Measurements from ENCODE around the gene FASN.

FASN gene

DNA sequence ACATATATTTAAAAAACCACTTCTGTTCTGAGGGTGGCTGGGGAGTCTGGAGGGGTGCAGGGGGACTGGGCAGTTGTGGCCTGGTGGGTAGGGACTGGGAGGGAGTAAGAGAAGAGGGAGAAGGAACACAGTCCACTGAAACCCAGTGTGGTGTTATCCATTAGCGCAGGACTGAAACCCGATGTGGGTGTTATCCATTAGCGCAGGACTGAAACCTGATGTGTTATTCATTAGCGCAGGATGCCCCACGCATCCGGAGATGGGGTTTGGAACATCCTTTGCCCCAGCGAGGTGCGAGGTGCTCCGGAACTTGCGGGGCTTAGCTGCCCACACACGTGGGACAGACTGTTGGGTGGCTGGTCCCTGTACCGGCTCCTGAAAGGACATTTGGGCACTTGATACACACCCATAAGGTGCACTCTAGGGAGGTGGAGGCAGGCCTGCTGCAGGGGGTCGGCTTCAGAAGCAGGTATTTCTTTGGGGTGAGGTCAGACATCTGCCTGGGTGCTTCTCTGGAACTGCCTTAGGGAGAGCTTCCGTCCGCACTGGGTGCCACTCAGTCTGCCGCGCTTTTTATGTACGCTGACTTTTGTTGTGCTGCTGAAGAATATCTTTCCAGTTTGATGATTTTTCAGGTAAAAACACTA, 20.3 kb upstream of the FASN start:
- H3K9ac ChIP-seq (ENCODE audit: low read depth in 1 of 2, low read length in 2 of 2): no peak overlapping the region

DNA sequence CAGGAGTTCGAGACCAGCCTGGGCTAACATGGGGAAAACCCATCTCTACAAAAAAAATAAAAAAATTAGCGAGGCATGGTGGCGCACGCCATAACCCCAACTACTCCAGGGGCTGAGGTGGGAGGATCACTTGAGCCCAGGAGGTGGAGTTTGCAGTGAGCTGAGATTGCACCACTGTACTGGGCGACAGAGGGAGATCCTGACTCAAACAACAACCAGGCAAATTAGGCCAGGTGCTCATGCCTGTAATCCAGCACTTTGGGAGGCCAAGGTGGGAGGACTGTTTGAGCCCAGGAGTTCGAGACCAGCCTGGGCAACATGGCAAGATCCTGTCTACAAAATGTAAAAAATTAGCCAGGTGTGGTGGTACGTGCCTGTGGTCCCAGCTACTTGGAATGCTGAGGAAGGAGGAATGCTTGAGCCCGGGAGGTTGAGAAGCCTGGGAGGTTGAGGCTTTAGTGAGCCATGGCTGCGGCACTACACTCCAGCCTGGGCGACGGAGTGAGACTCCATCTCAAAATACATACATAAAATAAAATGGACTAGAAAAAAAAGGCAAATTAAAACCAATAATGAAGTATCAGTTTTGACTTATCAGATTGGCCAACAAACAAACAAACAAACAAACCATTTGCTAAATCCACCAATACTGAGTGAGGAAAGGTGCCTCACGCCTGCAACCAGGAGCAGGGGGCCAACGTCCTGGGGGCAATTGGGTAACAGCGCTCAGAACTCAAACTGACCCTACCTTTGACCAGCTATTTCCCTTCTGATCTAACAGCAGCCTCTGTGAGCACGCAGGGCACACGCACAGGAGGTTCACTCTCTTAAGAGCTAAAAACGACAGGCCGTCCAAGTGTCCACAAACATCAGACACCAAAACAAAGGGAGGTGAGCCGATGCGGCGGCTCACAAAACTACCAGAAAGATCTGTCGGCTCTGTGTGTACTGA, 19.4 kb upstream of the FASN start:
- no peaks in the 10 kb centered on the region for H3K9me3 ChIP-seq (ENCODE audit: control insufficient read depth in 2 of 2, low read length in 2 of 2)
- no peak overlapping the region for H3K9ac ChIP-seq (ENCODE audit: low read depth in 1 of 2, low read length in 2 of 2)

More for the DNA sequence above, 20.3 kb upstream of the FASN start:
- H3K4me3 ChIP-seq (ENCODE audit: low read length in 2 of 2): no peak overlapping the region
- no peaks in the 10 kb centered on the region for H3K27me3 ChIP-seq (ENCODE audit: control insufficient read depth in 2 of 2, insufficient read depth in 2 of 2, low read length in 2 of 2)
- H3K9me3 ChIP-seq (ENCODE audit: control insufficient read depth in 2 of 2, low read length in 2 of 2): no peaks in the 10 kb centered on the region
- no peaks in the 10 kb centered on the region for H3K4me1 ChIP-seq (ENCODE audit: control insufficient read depth in 2 of 2, insufficient read depth in 2 of 2, low read length in 2 of 2)
- H3K27ac ChIP-seq (ENCODE audit: low read depth in 2 of 2, low read length in 2 of 2): no peak overlapping the region
- H3K36me3 ChIP-seq (ENCODE audit: control insufficient read depth in 2 of 2, insufficient read depth in 2 of 2, low read length in 2 of 2): peaks cover 0 to 3% of the 10 kb centered on the region in 2 donors

DNA sequence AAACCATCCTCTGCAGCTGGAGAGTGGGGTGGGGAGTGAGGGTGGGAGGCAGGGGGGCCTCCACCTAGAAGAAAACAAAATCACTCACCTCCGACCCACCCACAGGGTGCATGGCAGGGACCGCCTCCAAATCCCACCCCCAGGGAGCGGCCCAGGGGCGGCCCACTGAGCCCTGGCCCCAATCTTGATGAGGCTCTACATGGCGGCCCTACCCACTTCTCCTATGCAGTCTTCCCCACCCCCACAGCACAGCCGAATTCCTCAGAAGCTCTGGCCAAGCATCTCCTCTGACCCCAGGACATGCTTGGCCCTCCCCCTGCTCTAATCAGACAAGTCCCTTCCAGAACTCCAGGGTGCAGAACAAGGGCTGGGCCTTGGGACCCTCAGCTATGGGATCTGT, 18.2 kb upstream of the FASN start:
- H3K4me3 ChIP-seq (ENCODE audit: low read length in 2 of 2): no peak overlapping the region
- no peaks in the 10 kb centered on the region for H3K27me3 ChIP-seq (ENCODE audit: control insufficient read depth in 2 of 2, insufficient read depth in 2 of 2, low read length in 2 of 2)
- H3K27ac ChIP-seq (ENCODE audit: low read depth in 2 of 2, low read length in 2 of 2): no peak overlapping the region
- H3K4me1 ChIP-seq (ENCODE audit: control insufficient read depth in 2 of 2, insufficient read depth in 2 of 2, low read length in 2 of 2): no peaks in the 10 kb centered on the region
- H3K9ac ChIP-seq (ENCODE audit: low read depth in 1 of 2, low read length in 2 of 2): no peak overlapping the region
- peaks cover 0 to 4% of the 10 kb centered on the region in 2 donors for H3K36me3 ChIP-seq (ENCODE audit: control insufficient read depth in 2 of 2, insufficient read depth in 2 of 2, low read length in 2 of 2)
- H3K9me3 ChIP-seq (ENCODE audit: control insufficient read depth in 2 of 2, low read length in 2 of 2): no peaks in the 10 kb centered on the region

More for the DNA sequence above, 19.4 kb upstream of the FASN start:
- Histone ChIP-seq H3K27ac (ENCODE audit: low read depth in 2 of 2, low read length in 2 of 2) (no peak overlapping the region), H3K36me3 (ENCODE audit: control insufficient read depth in 2 of 2, insufficient read depth in 2 of 2, low read length in 2 of 2) (peaks cover 0 to 4% of the 10 kb centered on the region in 2 donors), H3K4me3 (ENCODE audit: low read length in 2 of 2) (no peak overlapping the region), H3K27me3 (ENCODE audit: control insufficient read depth in 2 of 2, insufficient read depth in 2 of 2, low read length in 2 of 2) (no peaks in the 10 kb centered on the region), H3K4me1 (ENCODE audit: control insufficient read depth in 2 of 2, insufficient read depth in 2 of 2, low read length in 2 of 2) (no peaks in the 10 kb centered on the region)

DNA sequence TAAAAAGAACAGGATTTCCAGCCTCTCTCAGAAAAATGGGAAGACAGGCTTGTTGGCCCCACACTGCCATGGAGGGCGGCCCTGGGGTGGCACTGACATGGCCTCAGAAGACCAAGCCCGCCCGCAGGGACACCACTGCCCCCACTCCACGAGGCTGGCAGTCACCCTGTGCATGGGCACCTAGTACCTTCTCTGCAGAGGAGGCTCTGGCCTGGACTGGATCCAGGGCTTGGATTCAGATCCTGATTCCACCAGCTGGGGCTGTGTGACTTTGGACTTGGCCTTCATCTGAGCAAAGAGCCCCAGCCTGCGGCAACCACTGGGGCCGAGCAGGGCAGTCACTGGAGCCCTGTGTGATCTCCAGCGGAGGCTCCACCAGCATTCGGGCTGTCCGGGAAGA, 16.8 kb upstream of the FASN start:
- no peak overlapping the region for H3K27ac ChIP-seq (ENCODE audit: low read depth in 2 of 2, low read length in 2 of 2)
- peaks cover 0 to 4% of the 10 kb centered on the region in 2 donors for H3K36me3 ChIP-seq (ENCODE audit: control insufficient read depth in 2 of 2, insufficient read depth in 2 of 2, low read length in 2 of 2)
- H3K9me3 ChIP-seq (ENCODE audit: control insufficient read depth in 2 of 2, low read length in 2 of 2): no peaks in the 10 kb centered on the region
- no peak overlapping the region for H3K9ac ChIP-seq (ENCODE audit: low read depth in 1 of 2, low read length in 2 of 2)
- H3K27me3 ChIP-seq (ENCODE audit: control insufficient read depth in 2 of 2, insufficient read depth in 2 of 2, low read length in 2 of 2): no peaks in the 10 kb centered on the region
- no peaks in the 10 kb centered on the region for H3K4me1 ChIP-seq (ENCODE audit: control insufficient read depth in 2 of 2, insufficient read depth in 2 of 2, low read length in 2 of 2)
- no peak overlapping the region for H3K4me3 ChIP-seq (ENCODE audit: low read length in 2 of 2)

DNA sequence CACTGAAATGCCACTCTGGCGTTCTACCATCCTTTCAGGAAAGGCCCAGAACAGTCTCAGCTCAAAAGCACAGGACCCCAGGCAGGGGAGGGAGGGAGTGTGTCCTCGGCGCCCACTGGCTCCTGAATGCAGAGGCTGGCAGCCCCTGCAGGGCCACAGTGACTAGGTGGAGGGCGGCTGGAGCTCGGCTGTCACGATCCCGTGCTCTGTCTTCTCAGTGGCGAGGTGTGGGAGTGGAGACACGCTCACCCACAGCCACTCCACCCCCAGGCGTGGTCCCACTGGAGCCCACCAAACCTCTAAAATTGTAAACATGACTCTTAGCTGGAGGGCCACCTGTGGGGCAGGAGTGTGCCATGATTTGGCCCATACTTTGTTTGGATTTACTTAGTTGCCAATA, 16.4 kb upstream of the FASN start:
- Histone ChIP-seq H3K4me3 (ENCODE audit: low read length in 2 of 2) (no peak overlapping the region), H3K27me3 (ENCODE audit: control insufficient read depth in 2 of 2, insufficient read depth in 2 of 2, low read length in 2 of 2) (no peaks in the 10 kb centered on the region), H3K27ac (ENCODE audit: low read depth in 2 of 2, low read length in 2 of 2) (no peak overlapping the region), H3K36me3 (ENCODE audit: control insufficient read depth in 2 of 2, insufficient read depth in 2 of 2, low read length in 2 of 2) (peaks cover 0 to 4% of the 10 kb centered on the region in 2 donors), H3K4me1 (ENCODE audit: control insufficient read depth in 2 of 2, insufficient read depth in 2 of 2, low read length in 2 of 2) (no peaks in the 10 kb centered on the region), H3K9ac (ENCODE audit: low read depth in 1 of 2, low read length in 2 of 2) (no peak overlapping the region), H3K9me3 (ENCODE audit: control insufficient read depth in 2 of 2, low read length in 2 of 2) (no peaks in the 10 kb centered on the region)

DNA sequence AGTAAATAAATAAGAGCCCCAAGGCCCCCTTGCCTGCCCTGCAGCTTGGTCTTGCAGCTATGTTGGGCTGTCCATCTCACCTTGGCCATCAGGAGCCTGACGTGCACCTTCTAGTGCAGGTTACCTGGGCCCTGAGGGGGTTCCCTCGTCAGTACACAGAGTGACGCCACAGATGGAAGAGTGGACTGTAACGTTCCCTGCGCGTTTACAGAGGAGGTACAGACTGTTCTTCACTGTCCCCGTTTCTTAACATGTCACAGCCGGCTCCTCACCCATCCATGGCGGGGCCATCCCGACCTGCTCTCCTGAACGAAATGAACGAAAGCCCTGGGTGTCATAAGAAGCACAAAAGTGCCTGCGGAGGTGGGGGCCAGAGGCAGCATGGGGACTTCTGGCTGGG, 15.9 kb upstream of the FASN start:
- Histone ChIP-seq H3K27ac (ENCODE audit: low read depth in 2 of 2, low read length in 2 of 2) (no peak overlapping the region), H3K4me3 (ENCODE audit: low read length in 2 of 2) (no peak overlapping the region), H3K9ac (ENCODE audit: low read depth in 1 of 2, low read length in 2 of 2) (no peak overlapping the region), H3K36me3 (ENCODE audit: control insufficient read depth in 2 of 2, insufficient read depth in 2 of 2, low read length in 2 of 2) (peaks cover 0 to 4% of the 10 kb centered on the region in 2 donors), H3K4me1 (ENCODE audit: control insufficient read depth in 2 of 2, insufficient read depth in 2 of 2, low read length in 2 of 2) (no peaks in the 10 kb centered on the region), H3K9me3 (ENCODE audit: control insufficient read depth in 2 of 2, low read length in 2 of 2) (no peaks in the 10 kb centered on the region), H3K27me3 (ENCODE audit: control insufficient read depth in 2 of 2, insufficient read depth in 2 of 2, low read length in 2 of 2) (no peaks in the 10 kb centered on the region)

DNA sequence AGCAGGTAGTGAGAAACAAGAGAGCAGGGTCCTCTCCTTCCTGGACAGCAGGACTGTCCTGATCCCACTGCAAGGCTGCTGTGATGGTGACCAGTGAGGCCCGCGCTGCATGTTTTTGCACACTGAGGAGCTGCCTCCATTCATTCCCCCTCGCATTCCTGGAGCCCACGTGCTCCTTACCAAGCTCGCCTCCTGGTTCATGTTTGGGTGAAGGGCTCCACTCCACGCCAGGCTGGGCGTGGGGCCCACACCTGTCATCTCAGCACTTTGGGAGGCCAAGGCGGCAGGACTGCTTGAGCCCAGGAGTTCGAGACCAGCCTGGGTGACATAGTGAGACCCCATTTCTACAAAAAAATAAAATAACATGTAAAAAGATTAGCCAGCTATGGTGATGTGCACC, 15.4 kb upstream of the FASN start:
- Histone ChIP-seq H3K27me3 (ENCODE audit: control insufficient read depth in 2 of 2, insufficient read depth in 2 of 2, low read length in 2 of 2) (no peaks in the 10 kb centered on the region), H3K4me3 (ENCODE audit: low read length in 2 of 2) (no peak overlapping the region), H3K27ac (ENCODE audit: low read depth in 2 of 2, low read length in 2 of 2) (no peak overlapping the region), H3K36me3 (ENCODE audit: control insufficient read depth in 2 of 2, insufficient read depth in 2 of 2, low read length in 2 of 2) (peaks cover 0 to 4% of the 10 kb centered on the region in 2 donors), H3K9me3 (ENCODE audit: control insufficient read depth in 2 of 2, low read length in 2 of 2) (no peaks in the 10 kb centered on the region), H3K4me1 (ENCODE audit: control insufficient read depth in 2 of 2, insufficient read depth in 2 of 2, low read length in 2 of 2) (no peaks in the 10 kb centered on the region), H3K9ac (ENCODE audit: low read depth in 1 of 2, low read length in 2 of 2) (no peak overlapping the region)

DNA sequence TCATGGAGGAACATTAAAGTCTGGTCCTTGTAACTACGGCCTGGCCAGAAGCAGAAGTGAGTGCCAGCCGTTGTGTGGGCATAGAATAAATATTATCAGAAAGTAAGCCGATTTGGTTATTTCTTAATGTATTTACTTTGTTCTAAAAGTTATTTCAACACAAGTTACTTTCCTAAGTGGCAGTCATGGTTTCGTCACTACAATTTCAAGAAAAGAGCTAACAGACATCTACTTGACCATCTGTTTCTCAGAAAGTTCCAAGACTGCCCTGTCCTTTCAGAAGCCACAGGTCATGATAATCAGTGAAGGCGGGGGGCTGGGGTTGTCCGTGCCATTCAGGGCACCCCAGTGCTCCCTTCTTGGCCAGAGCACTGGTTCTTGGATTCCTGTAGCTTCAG, 14.9 kb upstream of the FASN start:
- peaks cover 0 to 2% of the 10 kb centered on the region in 2 donors for H3K36me3 ChIP-seq (ENCODE audit: control insufficient read depth in 2 of 2, insufficient read depth in 2 of 2, low read length in 2 of 2)
- H3K27me3 ChIP-seq (ENCODE audit: control insufficient read depth in 2 of 2, insufficient read depth in 2 of 2, low read length in 2 of 2): no peaks in the 10 kb centered on the region
- H3K4me3 ChIP-seq (ENCODE audit: low read length in 2 of 2): no peak overlapping the region
- no peaks in the 10 kb centered on the region for H3K4me1 ChIP-seq (ENCODE audit: control insufficient read depth in 2 of 2, insufficient read depth in 2 of 2, low read length in 2 of 2)
- no peak overlapping the region for H3K9ac ChIP-seq (ENCODE audit: low read depth in 1 of 2, low read length in 2 of 2)
- H3K9me3 ChIP-seq (ENCODE audit: control insufficient read depth in 2 of 2, low read length in 2 of 2): no peaks in the 10 kb centered on the region
- H3K27ac ChIP-seq (ENCODE audit: low read depth in 2 of 2, low read length in 2 of 2): no peak overlapping the region

DNA sequence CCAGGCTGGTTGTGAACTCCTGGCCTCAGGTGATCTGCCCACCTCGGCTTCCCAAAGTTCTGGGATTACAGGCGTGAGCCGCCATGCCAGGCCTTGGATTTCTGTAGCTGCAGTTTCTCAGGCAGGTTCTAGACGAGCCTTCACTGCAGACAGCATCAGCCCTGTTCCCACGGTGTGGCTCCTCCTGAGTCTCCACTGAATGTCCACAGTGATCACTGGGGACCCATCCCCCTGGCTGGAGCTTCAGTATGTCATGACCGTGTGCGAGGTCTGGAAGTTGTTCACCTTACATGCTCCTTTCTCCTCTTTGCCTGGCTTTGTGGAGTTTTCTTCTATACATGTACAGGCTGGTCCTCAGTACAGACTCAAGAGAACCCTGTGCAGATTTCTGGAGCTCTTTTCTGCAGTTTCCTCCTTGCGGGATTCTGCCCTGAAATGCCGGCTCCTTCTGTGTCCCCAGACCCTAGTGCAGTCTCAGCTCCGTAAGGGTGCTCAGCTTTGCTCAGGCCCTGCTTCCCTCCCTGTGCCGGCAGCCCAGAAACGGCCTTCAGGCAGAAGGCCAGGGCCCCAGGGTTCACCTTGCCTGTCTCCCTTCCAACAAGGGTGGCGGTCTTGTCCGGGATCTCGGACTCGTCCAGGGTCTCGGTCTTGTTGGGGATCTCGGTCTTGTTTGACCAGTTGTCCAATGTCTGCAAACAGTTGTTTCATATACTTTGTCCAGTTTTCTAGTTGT, 14.3 kb upstream of the FASN start:
- Histone ChIP-seq H3K9ac (ENCODE audit: low read depth in 1 of 2, low read length in 2 of 2) (no peak overlapping the region), H3K9me3 (ENCODE audit: control insufficient read depth in 2 of 2, low read length in 2 of 2) (no peaks in the 10 kb centered on the region), H3K4me3 (ENCODE audit: low read length in 2 of 2) (no peak overlapping the region), H3K4me1 (ENCODE audit: control insufficient read depth in 2 of 2, insufficient read depth in 2 of 2, low read length in 2 of 2) (no peaks in the 10 kb centered on the region), H3K27me3 (ENCODE audit: control insufficient read depth in 2 of 2, insufficient read depth in 2 of 2, low read length in 2 of 2) (no peaks in the 10 kb centered on the region), H3K36me3 (ENCODE audit: control insufficient read depth in 2 of 2, insufficient read depth in 2 of 2, low read length in 2 of 2) (peaks cover 0 to 2% of the 10 kb centered on the region in 2 donors), H3K27ac (ENCODE audit: low read depth in 2 of 2, low read length in 2 of 2) (no peak overlapping the region)

DNA sequence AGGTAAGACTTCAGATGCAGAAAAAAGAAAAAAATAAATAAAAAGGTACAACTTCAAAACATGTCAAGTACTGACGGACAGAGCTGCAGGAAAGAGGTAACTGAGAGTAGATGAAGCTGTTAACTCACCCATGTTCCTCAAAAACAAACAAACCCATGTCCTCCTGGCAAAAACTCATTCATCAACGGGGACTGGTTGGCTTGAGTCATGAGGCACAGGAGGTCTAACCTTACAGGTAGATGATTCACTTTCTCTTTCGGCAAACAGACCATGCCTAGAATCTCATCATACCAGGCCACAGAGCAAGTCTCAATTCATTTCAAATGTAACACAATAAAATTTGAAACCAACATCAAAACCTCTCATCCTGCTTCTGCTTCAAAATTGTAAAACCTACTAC, 12.3 kb upstream of the FASN start:
- no peaks in the 10 kb centered on the region for H3K9me3 ChIP-seq (ENCODE audit: control insufficient read depth in 2 of 2, low read length in 2 of 2)
- H3K27me3 ChIP-seq (ENCODE audit: control insufficient read depth in 2 of 2, insufficient read depth in 2 of 2, low read length in 2 of 2): no peaks in the 10 kb centered on the region
- H3K4me3 ChIP-seq (ENCODE audit: low read length in 2 of 2): no peak overlapping the region
- no peak overlapping the region for H3K27ac ChIP-seq (ENCODE audit: low read depth in 2 of 2, low read length in 2 of 2)
- no peak overlapping the region for H3K9ac ChIP-seq (ENCODE audit: low read depth in 1 of 2, low read length in 2 of 2)
- peaks cover 13 to 17% of the 10 kb centered on the region in 2 donors for H3K4me1 ChIP-seq (ENCODE audit: control insufficient read depth in 2 of 2, insufficient read depth in 2 of 2, low read length in 2 of 2)
- H3K36me3 ChIP-seq (ENCODE audit: control insufficient read depth in 2 of 2, insufficient read depth in 2 of 2, low read length in 2 of 2): peaks cover 0 to 2% of the 10 kb centered on the region in 2 donors

All from mucosa of rectum (tissue), 2 donors.